WTC11 (cell line): Measurements from ENCODE around the gene TNIK. TPM values are rescaled to one million over a fixed set of nuclear protein-coding genes. Genes with fewer than 3 reads are reported as not detected.

ENCODE experiments used
- ATAC-seq: fragments of 200-7000 bp; cut with Tn5 transposase; 2 replicates; pipeline ENCODE4 v1.10.0; 2021; ENCODE audit warnings: mild to moderate bottlenecking, moderate library complexity
- CTCF ChIA-PET: fragments of 300-600 bp; sonication (Branson Sonifier 250); formaldehyde crosslinking; loops from one replicate; lab custom pipeline; 2021; ENCODE audit warnings: antibody characterized with exemption; lab: Charles Lee
- POLR2A ChIA-PET: fragments of 350-600 bp; sonication (Branson Sonifier 250); formaldehyde crosslinking; loops from one replicate; lab custom pipeline; 2021; ENCODE audit warnings: antibody characterized with exemption; lab: Charles Lee
- DNase-seq: peaks from one replicate; pipeline ENCODE4 v3.0.0; 2021; ENCODE audit warnings: low spot score
- H3K27ac Mint-ChIP-seq: 2 replicates; pipeline ENCODE4 v1.8.0; 2021; ENCODE audit warnings: mixed read lengths
- H3K27me3 Mint-ChIP-seq: 2 replicates; pipeline ENCODE4 v1.8.0; 2021; ENCODE audit warnings: low read depth, mild to moderate bottlenecking, moderate library complexity, mixed read lengths
- H3K36me3 Mint-ChIP-seq: 2 replicates; pipeline ENCODE4 v1.8.0; 2021; ENCODE audit warnings: mixed read lengths
- H3K4me1 Mint-ChIP-seq: 2 replicates; pipeline ENCODE4 v1.8.0; 2022; ENCODE audit warnings: mixed read lengths
- H3K4me3 Mint-ChIP-seq: 2 replicates; pipeline ENCODE4 v1.8.0; 2021; ENCODE audit warnings: mild to moderate bottlenecking, moderate library complexity, mixed read lengths
- H3K9me3 Mint-ChIP-seq: 2 replicates; pipeline ENCODE4 v1.8.0; 2021; ENCODE audit warnings: mixed read lengths
- AFF4 ChIP-seq: sonication (generic); formaldehyde crosslinking; IDR thresholded peaks from 2 replicates; pipeline ENCODE4 v1.8.1; 2023; ENCODE audit warnings: mild to moderate bottlenecking, missing genetic modification reagents, borderline replicate concordance
- AR ChIP-seq: fragments of 250-450 bp; sonication (Bioruptor Pico); IDR thresholded peaks from 2 replicates; pipeline ENCODE4 v1.9.0; 2021; ENCODE audit warnings: mild to moderate bottlenecking
- FOXJ3 ChIP-seq: sonication (generic); formaldehyde crosslinking; IDR thresholded peaks from 2 replicates; pipeline ENCODE4 v1.9.0; 2021; ENCODE audit warnings: missing genetic modification reagents, mild to moderate bottlenecking, borderline replicate concordance
- GTF2I ChIP-seq: fragments of 250-450 bp; sonication (Bioruptor Pico); conservative IDR thresholded peaks from 2 replicates; pipeline ENCODE4 v1.4.0; 2021; ENCODE audit warnings: mild to moderate bottlenecking
- JAZF1 ChIP-seq: fragments of 250-450 bp; sonication (Bioruptor Pico); IDR thresholded peaks from 2 replicates; pipeline ENCODE4 v1.9.0; 2021; ENCODE audit warnings: moderate library complexity, mild to moderate bottlenecking, inconsistent platforms
- KAT7 ChIP-seq: sonication (generic); formaldehyde crosslinking; IDR thresholded peaks from 2 replicates; pipeline ENCODE4 v1.8.1; 2023; ENCODE audit warnings: missing genetic modification reagents, mild to moderate bottlenecking, borderline replicate concordance
- MLX ChIP-seq: sonication (generic); formaldehyde crosslinking; IDR thresholded peaks from 2 replicates; pipeline ENCODE4 v1.8.1; 2023; ENCODE audit warnings: mild to moderate bottlenecking, missing genetic modification reagents, moderate library complexity
- NFYB ChIP-seq: sonication (generic); formaldehyde crosslinking; conservative IDR thresholded peaks from 2 replicates; pipeline ENCODE4 v1.8.0; 2022; ENCODE audit warnings: low read depth, missing genetic modification reagents
- NR2C2 ChIP-seq: sonication (generic); formaldehyde crosslinking; IDR thresholded peaks from 2 replicates; pipeline ENCODE4 v1.8.0; 2022; ENCODE audit warnings: mild to moderate bottlenecking, missing genetic modification reagents
- PRDM15 ChIP-seq: sonication (generic); formaldehyde crosslinking; IDR thresholded peaks from 2 replicates; pipeline ENCODE4 v1.8.0; 2022; ENCODE audit warnings: missing genetic modification reagents
- PREB ChIP-seq: sonication (generic); formaldehyde crosslinking; IDR thresholded peaks from 2 replicates; pipeline ENCODE4 v1.8.1; 2022; ENCODE audit warnings: mild to moderate bottlenecking, missing genetic modification reagents, moderate library complexity, borderline replicate concordance
- RORB ChIP-seq: fragments of 250-450 bp; sonication (Bioruptor Pico); IDR thresholded peaks from 2 replicates; pipeline ENCODE4 v1.9.0; 2021; ENCODE audit warnings: mild to moderate bottlenecking
- SP1 ChIP-seq: sonication (generic); formaldehyde crosslinking; conservative IDR thresholded peaks from 2 replicates; pipeline ENCODE4 v1.8.1; 2022; ENCODE audit warnings: missing genetic modification reagents
- TEAD4 ChIP-seq: sonication (generic); formaldehyde crosslinking; IDR thresholded peaks from 2 replicates; pipeline ENCODE4 v1.8.0; 2022; ENCODE audit warnings: mild to moderate bottlenecking, missing genetic modification reagents
- TP53 ChIP-seq: sonication (generic); formaldehyde crosslinking; IDR thresholded peaks from 2 replicates; pipeline ENCODE4 v1.8.1; 2023; ENCODE audit warnings: mild to moderate bottlenecking, missing genetic modification reagents
- USF1 ChIP-seq: sonication (generic); formaldehyde crosslinking; IDR thresholded peaks from 2 replicates; pipeline ENCODE4 v1.8.0; 2022; ENCODE audit warnings: mild to moderate bottlenecking, missing genetic modification reagents
- ZNF263 ChIP-seq: sonication (generic); formaldehyde crosslinking; IDR thresholded peaks from 2 replicates; pipeline ENCODE4 v1.8.1; 2022; ENCODE audit warnings: low read depth, mild to moderate bottlenecking, moderate library complexity, missing genetic modification reagents
- ZNF423 ChIP-seq: fragments of 250-450 bp; sonication (Bioruptor Pico); IDR thresholded peaks from 2 replicates; pipeline ENCODE4 v2.1.2; 2022; ENCODE audit warnings: mild to moderate bottlenecking, moderate library complexity
- ZNF512 ChIP-seq: sonication (generic); formaldehyde crosslinking; IDR thresholded peaks from 2 replicates; pipeline ENCODE4 v1.8.1; 2022; ENCODE audit warnings: missing genetic modification reagents, borderline replicate concordance
- ZNF671 ChIP-seq: fragments of 250-450 bp; sonication (Bioruptor Pico); IDR thresholded peaks from 2 replicates; pipeline ENCODE4 v1.8.0; 2021; ENCODE audit warnings: mild to moderate bottlenecking
- total RNA-seq: library from RNA; stranded (reverse); gene quantifications from 3 replicates; pipeline ENCODE4 v1.2.3, GENCODE V29; 2021

Gene TNIK
- total RNA-seq, 1 experiment from 2014 or later: 50.3 TPM

GRCh38 chr3:171116365-171116764 is 343.8 kb downstream of the TNIK start:
- ATAC-seq: no peak
- H3K36me3 Mint-ChIP-seq: peaks cover 38% of the 10 kb centered on the region
- DNase-seq: no peak
- CTCF ChIA-PET: interaction anchor here (1.1 kb wide), 1 partner anchor 66 kb away, joined by 4 read pairs; no protein-coding TSS in a partner anchor
- H3K4me1 Mint-ChIP-seq: peaks cover 14% of the 10 kb centered on the region
- no peak overlapping the region for H3K4me3 Mint-ChIP-seq
- H3K27me3 Mint-ChIP-seq: peaks cover 9% of the 10 kb centered on the region
- H3K9me3 Mint-ChIP-seq: peaks cover 7% of the 10 kb centered on the region
- POLR2A ChIA-PET: no interaction called here
- TF ChIP-seq USF1 (CRISPR knock-in tag): no peak
- no peak for TF ChIP-seq NFYB
- no peak for TF ChIP-seq RORB (CRISPR knock-in tag)
- TF ChIP-seq JAZF1 (CRISPR knock-in tag): no peak
- no peak for TF ChIP-seq GTF2I (CRISPR knock-in tag)
- no peak for TF ChIP-seq NR2C2 (CRISPR knock-in tag)
- no peak for TF ChIP-seq SP1 (CRISPR knock-in tag)
- no peak for TF ChIP-seq MLX (CRISPR knock-in tag)
- TF ChIP-seq ZNF512 (CRISPR knock-in tag): no peak
- no peak for TF ChIP-seq PRDM15 (CRISPR knock-in tag)
- no peak for TF ChIP-seq ZNF263 (CRISPR knock-in tag)
- no peak for TF ChIP-seq ZNF423 (CRISPR knock-in tag)
- no peak for TF ChIP-seq KAT7 (CRISPR knock-in tag)
- no peak for TF ChIP-seq PREB (CRISPR knock-in tag)
- no peak for TF ChIP-seq FOXJ3 (CRISPR knock-in tag)
- no peak for TF ChIP-seq TEAD4 (CRISPR knock-in tag)
- no peak for TF ChIP-seq AFF4 (CRISPR knock-in tag)
- no peak for TF ChIP-seq TP53 (CRISPR knock-in tag)
- no peak for TF ChIP-seq AR
- no peak for TF ChIP-seq ZNF671 (CRISPR knock-in tag)
- TF ChIP-seq, all 79 proteins: peak for 0
- H3K27ac Mint-ChIP-seq: no peak overlapping the region
